Esophagus muscularis mucosa (tissue), 4 donors: ENCODE measurements around the gene TTC39C. TPM values are rescaled to one million over a fixed set of nuclear protein-coding genes. Genes with fewer than 3 reads are reported as not detected.

Source experiments
- DNase-seq: peaks from one replicate; pipeline ENCODE4 v3.0.0-alpha.2; 2017; ENCODE audit errors: extremely low spot score
- H3K27ac ChIP-seq, 4 donors: fragments of 200-600 bp; sonication (generic); replicated peaks in 1 of 4; 1 replicate in 3 of 4; 2 replicates in 1 of 4; pipeline ENCODE4 v1.5.1; 2016 to 2019; ENCODE audit warnings: mild to moderate bottlenecking in 1 of 4
- H3K27me3 ChIP-seq, 4 donors: fragments of 200-600 bp; sonication (generic); one replicate each; pipeline versions ENCODE4 v1.5.1 to v1.6.0; 2016 to 2019
- H3K36me3 ChIP-seq, 4 donors: fragments of 200-600 bp; sonication (generic); one replicate each; pipeline ENCODE4 v1.5.1; 2016 to 2019
- H3K4me1 ChIP-seq, 4 donors: fragments of 200-600 bp; sonication (generic); one replicate each; pipeline ENCODE4 v1.5.1; 2016 to 2019
- H3K4me3 ChIP-seq, 4 donors: fragments of 200-600 bp; sonication (generic); 1 replicate in 2 of 4; 2 replicates in 2 of 4; pipeline ENCODE4 v1.5.1; 2016 to 2019; ENCODE audit warnings: mild to moderate bottlenecking in 4 of 4, moderate library complexity in 1 of 4
- H3K9me3 ChIP-seq, 4 donors: fragments of 200-600 bp; sonication (generic); 1 replicate in 3 of 4; 2 replicates in 1 of 4; pipeline ENCODE4 v1.5.1; 2016 to 2019
- CTCF ChIP-seq, 3 experiments: fragments of 200-600 bp in 2 of 3; fragments of 450-650 bp in 1 of 3; sonication (generic) in 2 of 3; IDR thresholded peaks; one replicate each; pipeline ENCODE4 v1.5.1; 2017 to 2019; ENCODE audit warnings: antibody characterized with exemption in 3 of 3, mild to moderate bottlenecking in 2 of 3, moderate library complexity in 1 of 3
- EP300 ChIP-seq: sonication (generic); formaldehyde crosslinking; IDR thresholded peaks from one replicate; pipeline ENCODE4 v1.6.1; 2017; ENCODE audit warnings: antibody characterized with exemption
- POLR2A ChIP-seq: fragments of 450-650 bp; IDR thresholded peaks from one replicate; pipeline ENCODE4 v1.6.1; 2017; ENCODE audit warnings: antibody characterized with exemption, moderate library complexity, mild to moderate bottlenecking, low read depth
- POLR2AphosphoS5 ChIP-seq, 2 donors: sonication (generic); formaldehyde crosslinking; IDR thresholded peaks; one replicate each; pipeline ENCODE4 v1.6.1; 2017; ENCODE audit warnings: antibody characterized with exemption in 2 of 2
- whole genome bisulfite sequencing: methylation state at CpG from one replicate; pipeline ENCODE4 v1.1.5; 2018; 5-methylcytosine and 5-hydroxymethylcytosine counted together
- intact Hi-C: fragments of 100-400 bp; cut with DNase I; formaldehyde crosslinking; loops from one replicate; pipeline ENCODE4 v1.15.1; 2023
- total RNA-seq, 4 donors: library from RNA; depleted of rRNA; stranded (reverse); fragments of >200 nt; gene quantifications; one replicate each; pipeline versions ENCODE4 v1.1.0 to v1.2.1, GENCODE V29; 2016

The TTC39C gene
- total RNA-seq, 4 donors from 2014 or later = 32.3 to 45.4 (median 34.8) TPM

- TF ChIP-seq EP300 (no peak), CTCF (IDR thresholded peaks at IDR 0.05) (no peak), POLR2AphosphoS5 (IDR thresholded peaks at IDR 0.05) (no peak), POLR2A (no peak)
- no peak overlapping the region for H3K27ac ChIP-seq
- intact Hi-C loops = no loop called here
- H3K4me3 ChIP-seq = no peak overlapping the region
- peaks cover 0 to 4% (median 0%) of the 10 kb centered on the region in 4 donors for H3K4me1 ChIP-seq
- no peak for DNase-seq
- H3K9me3 ChIP-seq = no peaks in the 10 kb centered on the region
- H3K27me3 ChIP-seq = no peaks in the 10 kb centered on the region
- peaks cover 0 to 56% (median 13%) of the 10 kb centered on the region in 4 donors for H3K36me3 ChIP-seq
- 91% methylated on average over 2 of the region's 2 CpGs for WGBS
Observed at GRCh38 chr18:24121625-24122024, 107.1 kb downstream of the TTC39C start.

- TF ChIP-seq CTCF (IDR thresholded peaks at IDR 0.05) (no peak), EP300 (no peak), POLR2A (no peak), POLR2AphosphoS5 (IDR thresholded peaks at IDR 0.05) (no peak)
- Histone ChIP-seq H3K9me3 (no peaks in the 10 kb centered on the region), H3K27me3 (no peaks in the 10 kb centered on the region), H3K27ac (no peak overlapping the region), H3K36me3 (peaks cover 0 to 68% (median 23%) of the 10 kb centered on the region in 4 donors), H3K4me1 (no peaks in the 10 kb centered on the region), H3K4me3 (no peak overlapping the region)
- DNase-seq = peak; percentile 60
- intact Hi-C loops = no loop called here
- WGBS = 67% methylated on average over 3 of the region's 3 CpGs
Observed at GRCh38 chr18:24126155-24126961, 111.8 kb downstream of the TTC39C start.

GRCh38 chr18:24127735-24128134 is 113.2 kb downstream of the TTC39C start:
- Histone ChIP-seq H3K36me3 (peaks cover 0 to 66% (median 23%) of the 10 kb centered on the region in 4 donors), H3K27ac (no peak overlapping the region), H3K4me3 (no peak overlapping the region), H3K9me3 (no peaks in the 10 kb centered on the region), H3K27me3 (no peaks in the 10 kb centered on the region), H3K4me1 (no peaks in the 10 kb centered on the region)
- DNase-seq = no peak
- intact Hi-C loops = no loop called here
- TF ChIP-seq POLR2AphosphoS5 (IDR thresholded peaks at IDR 0.05) = no peak
- 96% methylated on average over 3 of the region's 3 CpGs for WGBS

- no peaks in the 10 kb centered on the region for H3K9me3 ChIP-seq
- H3K4me1 ChIP-seq = no peaks in the 10 kb centered on the region
- TF ChIP-seq POLR2A (no peak), EP300 (no peak), POLR2AphosphoS5 (IDR thresholded peaks at IDR 0.05) (no peak), CTCF (IDR thresholded peaks at IDR 0.05) (no peak)
- H3K4me3 ChIP-seq = no peak overlapping the region
- peaks cover 0 to 61% (median 22%) of the 10 kb centered on the region in 4 donors for H3K36me3 ChIP-seq
- H3K27me3 ChIP-seq = no peaks in the 10 kb centered on the region
- DNase-seq = no peak
- no peak overlapping the region for H3K27ac ChIP-seq
- intact Hi-C loops = no loop called here
- 86% methylated on average over 4 of the region's 4 CpGs for WGBS
Observed at GRCh38 chr18:24128700-24129099, 114.1 kb downstream of the TTC39C start.

GRCh38 chr18:24130494-24130893 is 115.9 kb downstream of the TTC39C start:
- Histone ChIP-seq H3K4me3 (no peak overlapping the region), H3K4me1 (no peaks in the 10 kb centered on the region), H3K27me3 (no peaks in the 10 kb centered on the region), H3K27ac (no peak overlapping the region), H3K36me3 (peaks cover 0 to 49% (median 16%) of the 10 kb centered on the region in 4 donors), H3K9me3 (no peaks in the 10 kb centered on the region)
- WGBS = 81% methylated on average over 2 of the region's 2 CpGs
- DNase-seq = no peak
- intact Hi-C loops = no loop called here
- TF ChIP-seq POLR2A (no peak), POLR2AphosphoS5 (IDR thresholded peaks at IDR 0.05) (no peak), EP300 (no peak), CTCF (IDR thresholded peaks at IDR 0.05) (no peak)
